COR-L47 (cell line): ENCODE measurements around the gene TPD52L2.

Experiments used
- DNase-seq: peaks from one replicate; lab custom pipeline; 2025; lab: John Stamatoyannopoulos, UW

The TPD52L2 gene

GRCh38 chr20:63864978-63865640, at the start of gene TPD52L2:
Gene TPD52L2 (plus strand): TSS chr20:63865270. CDS start chr20:63865366, 96 bp downstream.
- peak; percentile 99 for DNase-seq

DNA sequence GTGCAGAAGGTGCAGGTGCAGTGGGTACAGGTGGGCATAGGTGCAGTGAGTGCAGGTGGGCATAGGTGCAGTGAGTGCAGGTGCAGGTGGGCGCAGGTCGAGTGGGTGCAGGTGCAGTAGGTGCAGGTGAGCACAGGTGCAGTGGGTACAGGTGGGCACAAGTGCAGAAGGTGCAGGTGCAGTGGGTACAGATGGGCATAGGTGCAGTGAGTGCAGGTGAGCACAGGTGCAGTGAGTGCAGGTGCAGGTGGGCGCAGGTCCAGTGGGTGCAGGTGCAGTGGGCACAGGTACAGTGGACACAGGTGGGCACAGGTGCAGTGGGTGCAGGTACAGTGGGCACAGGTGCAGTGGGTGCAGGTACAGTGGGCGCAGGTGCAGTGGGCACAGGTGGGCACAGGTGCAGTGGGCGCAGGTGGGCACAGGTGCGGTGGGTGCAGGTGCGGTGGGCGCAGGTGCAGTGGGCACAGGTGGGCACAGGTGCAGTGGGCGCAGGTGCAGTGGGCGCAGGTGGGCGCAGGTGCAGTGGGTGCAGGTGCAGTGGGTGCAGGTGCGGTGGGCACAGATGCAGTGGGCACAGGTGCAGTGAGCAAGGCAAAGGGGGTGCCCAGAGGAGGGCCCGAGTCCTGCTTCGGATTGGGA, 49.3 kb upstream of the TPD52L2 start:
- no peak for DNase-seq

GRCh38 chr20:63819224-63819921, 45.7 kb upstream of the TPD52L2 start:
- DNase-seq = no peak

- no peak for DNase-seq
Measured at GRCh38 chr20:63821811-63822210, 43.3 kb upstream of the TPD52L2 start.

DNA sequence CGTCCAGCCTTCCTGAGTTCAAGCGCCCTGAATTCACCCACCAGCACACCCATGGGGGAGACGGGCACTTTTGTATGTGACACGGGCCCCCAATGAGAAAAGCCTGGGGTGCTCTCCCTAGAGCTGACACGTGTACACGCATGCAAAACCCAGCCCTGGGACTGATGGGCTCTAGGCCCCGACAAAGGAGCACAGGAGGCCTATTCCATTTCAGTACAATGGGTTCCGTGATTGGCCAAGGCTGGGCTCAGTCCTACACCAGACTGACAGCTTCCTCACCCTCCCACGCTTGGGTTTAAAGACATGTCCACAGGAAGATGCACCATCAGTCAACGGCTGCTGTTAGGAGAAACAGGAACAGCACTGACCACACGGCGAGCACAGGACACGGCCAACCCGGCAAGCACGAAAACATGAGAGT, 42.8 kb upstream of the TPD52L2 start:
- no peak for DNase-seq

GRCh38 chr20:63823691-63824311, 41.3 kb upstream of the TPD52L2 start:
- DNase-seq = no peak

DNA sequence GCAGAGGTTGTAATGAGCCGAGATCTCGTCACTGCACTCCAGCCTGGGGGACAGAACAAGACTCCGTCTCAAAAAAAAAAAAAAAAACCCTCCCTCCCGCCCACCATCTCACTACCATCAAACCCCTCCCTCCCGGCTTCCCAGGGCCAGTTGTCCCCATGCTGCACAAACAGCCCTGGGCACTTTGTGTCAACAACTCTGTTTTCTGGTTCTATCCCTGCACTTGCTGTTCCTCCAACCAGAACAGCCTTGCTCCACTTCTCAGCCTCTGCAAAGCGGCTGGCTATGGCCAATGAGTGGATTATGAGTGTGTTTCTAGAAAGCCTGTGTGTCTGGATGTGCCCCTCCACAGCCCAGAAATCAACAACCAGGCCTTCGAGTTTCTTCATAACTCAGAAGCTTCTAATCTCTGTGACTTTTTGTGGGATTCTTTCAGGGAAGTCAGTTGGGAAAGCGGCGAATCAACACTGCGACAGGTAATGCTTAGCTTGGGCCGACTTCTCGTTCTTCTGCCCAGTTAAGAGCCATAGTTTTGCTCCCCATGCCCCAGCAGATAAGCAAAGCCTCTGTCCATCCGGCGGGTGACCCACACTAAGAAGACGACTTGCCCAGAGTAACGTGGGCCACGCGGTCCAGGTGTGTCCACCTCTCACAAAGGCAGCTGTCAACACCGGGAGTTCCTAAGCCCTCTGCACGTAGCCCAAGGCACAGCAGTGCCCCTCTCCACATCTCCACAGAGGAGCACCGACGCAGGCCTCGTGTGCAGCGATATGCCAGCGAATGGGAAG, 39.5 kb upstream of the TPD52L2 start:
- no peak for DNase-seq

- DNase-seq = no peak
Measured at GRCh38 chr20:63826753-63827152, 38.3 kb upstream of the TPD52L2 start.

DNA sequence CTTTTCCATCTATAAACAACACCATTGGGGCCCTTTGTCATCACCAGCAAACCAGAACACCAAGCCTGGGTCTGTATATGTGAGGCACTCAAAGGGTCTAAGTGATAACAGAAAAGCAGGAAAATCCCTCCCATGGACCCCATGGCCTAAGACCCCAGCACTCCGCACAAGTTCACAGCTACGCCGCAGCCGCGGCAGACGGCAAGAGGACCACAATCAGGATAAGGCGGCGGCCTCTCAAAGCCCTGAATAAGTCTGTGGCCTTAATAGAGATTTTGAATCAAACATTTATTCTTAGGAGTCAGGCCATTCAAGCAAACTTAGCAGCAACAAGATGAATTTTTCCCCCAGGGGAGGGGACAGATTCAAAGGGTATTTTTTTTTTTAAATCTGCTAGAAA, 36.9 kb upstream of the TPD52L2 start:
- DNase-seq = no peak

DNA sequence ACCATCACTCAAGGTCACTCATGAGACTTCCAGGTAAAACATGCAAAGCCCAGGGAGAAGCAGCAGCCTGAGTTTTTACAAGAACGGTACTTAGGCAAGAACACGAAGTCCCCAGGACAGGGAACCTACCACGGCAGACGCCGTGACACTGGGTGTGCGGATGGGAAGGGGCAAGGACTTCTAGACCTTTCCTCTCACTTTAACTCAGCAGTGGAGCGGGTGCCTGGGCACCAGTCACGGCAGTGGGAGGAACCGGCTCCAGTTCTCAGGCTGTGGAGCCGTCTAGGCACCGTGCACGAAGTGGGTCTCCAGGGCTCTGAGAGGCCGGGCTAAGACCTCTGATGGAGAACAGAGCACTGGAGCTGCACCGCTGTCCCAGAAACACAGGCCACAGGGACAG, 36.5 kb upstream of the TPD52L2 start:
- DNase-seq = no peak

- no peak for DNase-seq
Measured at GRCh38 chr20:63828951-63829350, 36.1 kb upstream of the TPD52L2 start.

GRCh38 chr20:63829603-63829944, 35.5 kb upstream of the TPD52L2 start:
- DNase-seq = no peak

- DNase-seq = no peak
Measured at GRCh38 chr20:63829945-63830835, 34.9 kb upstream of the TPD52L2 start.

GRCh38 chr20:63830841-63831588, 34.1 kb upstream of the TPD52L2 start, which contains the start of gene ZBTB46:
Gene ZBTB46 (minus strand): TSS chr20:63831264. CDS start chr20:63790757, 40,507 bp downstream.
- DNase-seq = peak; percentile 47

DNA sequence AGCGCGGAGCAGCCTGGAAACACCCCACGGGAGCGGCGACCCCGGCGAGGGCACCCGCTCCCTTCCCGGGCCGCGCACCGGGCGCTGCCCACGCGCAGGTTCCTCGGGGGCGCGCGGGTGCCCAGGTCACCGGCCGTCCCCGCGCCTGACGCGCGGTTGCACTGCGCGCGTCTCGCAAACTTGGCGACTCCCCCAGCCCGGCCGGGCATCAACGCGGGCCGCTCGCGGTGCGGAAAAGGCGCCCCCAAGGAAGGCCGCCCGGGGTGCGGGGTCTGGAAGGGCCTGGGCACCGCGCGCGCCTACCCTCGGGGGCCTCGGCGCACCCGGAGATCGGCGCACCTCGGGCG, 33.5 kb upstream of the TPD52L2 start:
- no peak for DNase-seq

GRCh38 chr20:63831993-63832686, 32.9 kb upstream of the TPD52L2 start:
- DNase-seq = no peak

- no peak for DNase-seq
Measured at GRCh38 chr20:63833776-63834490, 31.1 kb upstream of the TPD52L2 start.

DNA sequence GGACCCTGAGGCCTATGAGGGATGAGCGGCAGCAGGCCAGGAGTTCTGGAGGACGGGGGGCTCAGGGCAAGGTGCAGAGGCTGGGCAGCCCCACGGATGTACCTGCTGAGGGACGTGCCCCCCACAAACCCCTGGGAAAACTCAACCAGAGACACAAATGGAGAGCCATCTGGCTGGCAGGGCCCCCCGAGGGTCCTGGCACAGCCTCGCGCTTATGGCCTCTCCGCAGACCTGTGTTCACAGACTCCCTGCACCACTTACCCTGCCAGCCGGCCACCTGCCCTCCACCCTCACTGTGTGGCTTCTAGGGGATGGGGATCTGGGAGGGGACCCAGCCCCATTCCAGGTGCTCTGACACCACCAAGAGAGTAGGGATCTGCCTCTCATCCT, 30.6 kb upstream of the TPD52L2 start:
- no peak for DNase-seq
